T-helper 2 cell (primary cell): ENCODE data around the gene GNAT3.

Experiments
- DNase-seq, 5 experiments: peaks; one replicate each; pipeline versions ENCODE4 v3.0.0 to v3.0.0-alpha.2; 2012 to 2022

Gene GNAT3

GRCh38 chr7:80460857-80461256, 51.0 kb downstream of the GNAT3 start:
- no peak for DNase-seq

GRCh38 chr7:80459776-80460510, 51.9 kb downstream of the GNAT3 start:
- no peak for DNase-seq

GRCh38 chr7:80458822-80459725, 52.8 kb downstream of the GNAT3 start:
- no peak for DNase-seq

GRCh38 chr7:80453699-80454340, 58.0 kb downstream of the GNAT3 start:
- DNase-seq: no peak

- no peak for DNase-seq
Measured at GRCh38 chr7:80450621-80451308, 61.1 kb downstream of the GNAT3 start.

GRCh38 chr7:80449836-80450235, 62.0 kb downstream of the GNAT3 start:
- no peak for DNase-seq

GRCh38 chr7:80445351-80445750, 66.5 kb downstream of the GNAT3 start:
- DNase-seq: no peak

GRCh38 chr7:80444811-80445210, 67.1 kb downstream of the GNAT3 start:
- DNase-seq: no peak

GRCh38 chr7:80443325-80443724, 68.5 kb downstream of the GNAT3 start:
- DNase-seq: no peak

GRCh38 chr7:80440883-80441282, 71.0 kb downstream of the GNAT3 start:
- DNase-seq: no peak

- no peak for DNase-seq
Measured at GRCh38 chr7:80439894-80440821, 71.7 kb downstream of the GNAT3 start.

- no peak for DNase-seq
Measured at GRCh38 chr7:80435521-80435920, 76.3 kb downstream of the GNAT3 start.

GRCh38 chr7:80434047-80434446, 77.8 kb downstream of the GNAT3 start:
- no peak for DNase-seq

GRCh38 chr7:80432166-80432565, 79.7 kb downstream of the GNAT3 start:
- no peak for DNase-seq

- DNase-seq: no peak
Measured at GRCh38 chr7:80429181-80429580, 82.7 kb downstream of the GNAT3 start.

- peak in 1 of 5 experiments; percentile 1 for DNase-seq
Measured at GRCh38 chr7:80428161-80429054, 83.5 kb downstream of the GNAT3 start.

- DNase-seq: no peak
Measured at GRCh38 chr7:80427218-80427617, 84.6 kb downstream of the GNAT3 start.

- DNase-seq: no peak
Measured at GRCh38 chr7:80420876-80421275, 91.0 kb downstream of the GNAT3 start.

- DNase-seq: no peak
Measured at GRCh38 chr7:80417211-80417793, 94.6 kb downstream of the GNAT3 start.

- no peak for DNase-seq
Measured at GRCh38 chr7:80415522-80415921, 96.3 kb downstream of the GNAT3 start.
